ENCODE data around the gene SERPINB6.

GRCh38 chr6:2917065-2917464, 54.3 kb downstream of the SERPINB6 start:
- TF ChIP-seq CTCF (IDR thresholded peaks at IDR 0.05) (no peak), POLR2A (IDR thresholded peaks at IDR 0.05) (no peak)

All from uterus (tissue), 2 donors.